HepG2 (cell line): Measurements from ENCODE around the gene ALG11. TPM values are rescaled to one million over a fixed set of nuclear protein-coding genes. Genes with fewer than 3 reads are reported as not detected.

ENCODE experiments used
- CEBPB ChIP-seq: IDR thresholded peaks from 2 replicates; pipeline ENCODE4 v1.6.1; 2011; ENCODE audit warnings: low read depth, low read length, improper control_type of control experiment, borderline replicate concordance
- EZH2 ChIP-seq: conservative IDR thresholded peaks from 2 replicates; pipeline ENCODE4 v1.6.1; 2012; ENCODE audit warnings: mild to moderate bottlenecking, low read depth, low read length, moderate library complexity
- JUND ChIP-seq: sonication (generic); formaldehyde crosslinking; IDR thresholded peaks from 2 replicates; pipeline ENCODE4 v1.8.0; 2022; ENCODE audit warnings: mild to moderate bottlenecking, missing genetic modification reagents
- KDM1A ChIP-seq: IDR thresholded peaks from 2 replicates; pipeline ENCODE4 v1.6.1; 2016; ENCODE audit warnings: missing compliant biosample characterization
- KLF16 ChIP-seq, 2 experiments: sonication (generic) in 1 of 2; formaldehyde crosslinking in 1 of 2; IDR thresholded peaks; 2 replicates each; pipeline versions ENCODE4 v1.6.1 to v1.8.0; 2016 to 2023; ENCODE audit warnings: missing genetic modification reagents in 2 of 2, missing compliant biosample characterization in 1 of 2
- RAD21 ChIP-seq: fragments of 450-650 bp; formaldehyde crosslinking; IDR thresholded peaks from 2 replicates; pipeline ENCODE4 v1.5.0; 2020; ENCODE audit warnings: mild to moderate bottlenecking
- TMF1 ChIP-seq: sonication (generic); formaldehyde crosslinking; IDR thresholded peaks from 2 replicates; pipeline ENCODE4 v1.8.1; 2022; ENCODE audit warnings: low read depth, missing genetic modification reagents
- ZNF17 ChIP-seq: sonication (generic); formaldehyde crosslinking; IDR thresholded peaks from 2 replicates; pipeline ENCODE4 v1.5.0; 2020; ENCODE audit warnings: mild to moderate bottlenecking, missing genetic modification reagents
- ZNF20 ChIP-seq: sonication (generic); formaldehyde crosslinking; IDR thresholded peaks from 2 replicates; pipeline ENCODE4 v1.4.0; 2020; ENCODE audit warnings: mild to moderate bottlenecking, moderate library complexity, missing genetic modification reagents
- ZNF337 ChIP-seq: sonication (generic); formaldehyde crosslinking; IDR thresholded peaks from 2 replicates; pipeline ENCODE4 v1.5.1; 2020; ENCODE audit warnings: missing genetic modification reagents, low read depth, mild to moderate bottlenecking, borderline replicate concordance
- ZNF34 ChIP-seq: sonication (generic); formaldehyde crosslinking; IDR thresholded peaks from 2 replicates; pipeline ENCODE4 v1.4.0; 2020; ENCODE audit warnings: mild to moderate bottlenecking, missing genetic modification reagents, borderline replicate concordance
- ZNF430 ChIP-seq: sonication (generic); formaldehyde crosslinking; IDR thresholded peaks from 2 replicates; pipeline ENCODE4 v1.9.0; 2021; ENCODE audit warnings: mild to moderate bottlenecking, missing genetic modification reagents
- ZNF549 ChIP-seq: sonication (generic); formaldehyde crosslinking; IDR thresholded peaks from 2 replicates; pipeline ENCODE4 v1.5.0; 2020; ENCODE audit warnings: missing genetic modification reagents
- ZNF569 ChIP-seq: sonication (generic); formaldehyde crosslinking; IDR thresholded peaks from 2 replicates; pipeline ENCODE4 v1.5.0; 2020; ENCODE audit warnings: mild to moderate bottlenecking, missing genetic modification reagents, moderate library complexity, borderline replicate concordance
- ZNF577 ChIP-seq: sonication (generic); formaldehyde crosslinking; IDR thresholded peaks from 2 replicates; pipeline ENCODE4 v1.4.0; 2020; ENCODE audit warnings: mild to moderate bottlenecking, low read depth, missing genetic modification reagents, borderline replicate concordance
- ZNF607 ChIP-seq: sonication (generic); formaldehyde crosslinking; IDR thresholded peaks from 2 replicates; pipeline ENCODE4 v1.5.1; 2020; ENCODE audit warnings: missing genetic modification reagents, mild to moderate bottlenecking, borderline replicate concordance
- ZNF788 ChIP-seq: sonication (generic); formaldehyde crosslinking; IDR thresholded peaks from 2 replicates; pipeline ENCODE4 v1.5.0; 2020; ENCODE audit warnings: mild to moderate bottlenecking, missing genetic modification reagents, borderline replicate concordance
- ZSCAN30 ChIP-seq: sonication (generic); formaldehyde crosslinking; IDR thresholded peaks from 2 replicates; pipeline ENCODE4 v1.5.0; 2020; ENCODE audit warnings: mild to moderate bottlenecking, missing genetic modification reagents
- polyA plus RNA-seq, 8 experiments: library from polyadenylated mRNA; depleted of rRNA in 3 of 8; stranded (reverse) in 7 of 8; unstranded in 1 of 8; fragments of >200 nt; fragmentation: Illumina TruSeq in 4 of 8; extraction: Trizol in 4 of 8; gene quantifications; 2 replicates each; pipeline versions ENCODE4 v1.2.1 to v1.2.3, GENCODE V29; 2011 to 2016; ENCODE audit warnings: low read depth in 4 of 8, missing spikeins in 1 of 8, mixed read lengths in 1 of 8; ENCODE audit not compliant: insufficient read depth in 1 of 8
- total RNA-seq, 5 experiments: library from RNA; depleted of rRNA; stranded (reverse); fragments of >200 nt; fragmentation: Illumina TruSeq; extraction: Trizol; gene quantifications; 2 replicates each; pipeline ENCODE4 v1.2.3, GENCODE V29; 2016; ENCODE audit warnings: low read depth in 1 of 5
- TF ChIP-seq, protein P1 (sequence below): sonication (generic); formaldehyde crosslinking; IDR thresholded peaks from 2 replicates; pipeline ENCODE4 v1.4.0; 2020; ENCODE audit warnings: missing genetic modification reagents
- TF ChIP-seq, protein P2 (sequence below): sonication (generic); formaldehyde crosslinking; IDR thresholded peaks from 2 replicates; pipeline ENCODE4 v1.8.0; 2022; ENCODE audit warnings: missing genetic modification reagents, mild to moderate bottlenecking, borderline replicate concordance
- TF ChIP-seq, protein P3 (sequence below): sonication (generic); formaldehyde crosslinking; IDR thresholded peaks from 2 replicates; pipeline ENCODE4 v1.8.1; 2023; ENCODE audit warnings: missing genetic modification reagents, inconsistent platforms, borderline replicate concordance
- TF ChIP-seq, protein P4 (sequence below): sonication (generic); formaldehyde crosslinking; IDR thresholded peaks from 2 replicates; pipeline ENCODE4 v1.5.1; 2020; ENCODE audit warnings: mild to moderate bottlenecking, missing genetic modification reagents

The ALG11 gene
- total and polyA plus RNA-seq, 2 of the 13 experiments (the other 11 are each of a cell fraction or from before 2014, with no cell fraction given) = 14.7 to 27.9 TPM

DNA sequence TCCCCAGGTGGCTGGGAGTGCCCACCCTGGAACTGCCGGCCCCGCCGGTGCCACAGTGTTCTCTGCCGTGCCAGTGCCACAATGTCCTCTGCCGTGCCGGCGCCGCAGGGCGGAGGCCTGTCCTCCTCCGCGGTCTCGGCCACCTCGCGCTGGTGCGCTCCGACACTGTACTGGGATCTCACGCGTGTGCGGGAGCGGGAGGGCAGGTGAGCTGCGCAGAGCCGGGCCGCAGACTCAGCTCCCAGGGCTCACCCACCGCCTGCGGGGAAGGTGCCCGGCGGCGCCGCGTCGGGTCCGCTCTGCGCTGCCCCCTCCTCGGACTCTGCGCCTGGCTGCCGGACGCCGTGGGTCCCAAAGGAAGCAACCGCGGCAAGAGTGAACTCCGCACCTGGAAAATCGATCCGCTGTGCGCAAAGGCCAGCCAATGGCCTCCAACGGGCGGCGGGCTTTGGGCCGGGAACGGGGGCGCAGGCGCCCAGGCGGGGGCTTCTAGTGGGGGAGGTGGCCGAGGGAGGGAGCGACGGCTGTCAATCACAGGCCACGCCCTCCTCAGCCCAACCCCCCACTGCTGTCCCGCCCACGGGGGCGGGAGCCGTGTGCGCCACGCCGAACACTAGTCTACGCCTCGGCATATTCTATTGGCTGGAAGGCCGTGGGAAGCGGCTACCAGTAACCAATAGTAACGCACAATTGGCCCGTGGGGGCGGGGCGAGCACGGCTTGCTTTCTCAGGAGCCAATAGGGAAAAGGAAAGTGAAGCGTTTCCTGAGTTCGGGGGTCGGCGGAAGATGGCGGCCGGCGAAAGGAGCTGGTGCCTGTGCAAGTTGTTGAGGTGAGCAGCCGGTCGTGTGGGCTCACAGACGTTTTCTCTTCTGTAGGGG lies at the start of gene ALG11 (continued):
- TF ChIP-seq, protein P1, sequence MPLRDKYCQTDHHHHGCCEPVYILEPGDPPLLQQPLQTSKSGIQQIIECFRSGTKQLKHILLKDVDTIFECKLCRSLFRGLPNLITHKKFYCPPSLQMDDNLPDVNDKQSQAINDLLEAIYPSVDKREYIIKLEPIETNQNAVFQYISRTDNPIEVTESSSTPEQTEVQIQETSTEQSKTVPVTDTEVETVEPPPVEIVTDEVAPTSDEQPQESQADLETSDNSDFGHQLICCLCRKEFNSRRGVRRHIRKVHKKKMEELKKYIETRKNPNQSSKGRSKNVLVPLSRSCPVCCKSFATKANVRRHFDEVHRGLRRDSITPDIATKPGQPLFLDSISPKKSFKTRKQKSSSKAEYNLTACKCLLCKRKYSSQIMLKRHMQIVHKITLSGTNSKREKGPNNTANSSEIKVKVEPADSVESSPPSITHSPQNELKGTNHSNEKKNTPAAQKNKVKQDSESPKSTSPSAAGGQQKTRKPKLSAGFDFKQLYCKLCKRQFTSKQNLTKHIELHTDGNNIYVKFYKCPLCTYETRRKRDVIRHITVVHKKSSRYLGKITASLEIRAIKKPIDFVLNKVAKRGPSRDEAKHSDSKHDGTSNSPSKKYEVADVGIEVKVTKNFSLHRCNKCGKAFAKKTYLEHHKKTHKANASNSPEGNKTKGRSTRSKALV = peak; percentile 91
- TF ChIP-seq ZSCAN30 (CRISPR knock-in tag) = no peak
- peak; percentile 99 for TF ChIP-seq ZNF430 (CRISPR knock-in tag)
- TF ChIP-seq ZNF17 (CRISPR knock-in tag) = no peak
- TF ChIP-seq EZH2 = no peak
- no peak for TF ChIP-seq ZNF577 (CRISPR knock-in tag)
- no peak for TF ChIP-seq CEBPB
- TF ChIP-seq ZNF549 (CRISPR knock-in tag) = no peak
- TF ChIP-seq KDM1A (CRISPR knock-in tag) = no peak
- peak in 1 of 2 experiments; percentile 87; a peak in 2 of 4 replicates for TF ChIP-seq KLF16 (CRISPR knock-in tag; IDR thresholded peaks at IDR 0.05)
- peak; percentile 92; the same call in 1 of the 2 replicates for TF ChIP-seq ZNF788 (CRISPR knock-in tag)
- TF ChIP-seq JUND = peak; percentile 66
- peak; percentile 98 for TF ChIP-seq ZNF607 (CRISPR knock-in tag)
- no peak; the same call in 1 of the 2 replicates for TF ChIP-seq ZNF337 (CRISPR knock-in tag)
- TF ChIP-seq RAD21 = peak; percentile 72
- TF ChIP-seq, protein P2, sequence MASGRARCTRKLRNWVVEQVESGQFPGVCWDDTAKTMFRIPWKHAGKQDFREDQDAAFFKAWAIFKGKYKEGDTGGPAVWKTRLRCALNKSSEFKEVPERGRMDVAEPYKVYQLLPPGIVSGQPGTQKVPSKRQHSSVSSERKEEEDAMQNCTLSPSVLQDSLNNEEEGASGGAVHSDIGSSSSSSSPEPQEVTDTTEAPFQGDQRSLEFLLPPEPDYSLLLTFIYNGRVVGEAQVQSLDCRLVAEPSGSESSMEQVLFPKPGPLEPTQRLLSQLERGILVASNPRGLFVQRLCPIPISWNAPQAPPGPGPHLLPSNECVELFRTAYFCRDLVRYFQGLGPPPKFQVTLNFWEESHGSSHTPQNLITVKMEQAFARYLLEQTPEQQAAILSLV = peak; percentile 97
- TF ChIP-seq, protein P3, sequence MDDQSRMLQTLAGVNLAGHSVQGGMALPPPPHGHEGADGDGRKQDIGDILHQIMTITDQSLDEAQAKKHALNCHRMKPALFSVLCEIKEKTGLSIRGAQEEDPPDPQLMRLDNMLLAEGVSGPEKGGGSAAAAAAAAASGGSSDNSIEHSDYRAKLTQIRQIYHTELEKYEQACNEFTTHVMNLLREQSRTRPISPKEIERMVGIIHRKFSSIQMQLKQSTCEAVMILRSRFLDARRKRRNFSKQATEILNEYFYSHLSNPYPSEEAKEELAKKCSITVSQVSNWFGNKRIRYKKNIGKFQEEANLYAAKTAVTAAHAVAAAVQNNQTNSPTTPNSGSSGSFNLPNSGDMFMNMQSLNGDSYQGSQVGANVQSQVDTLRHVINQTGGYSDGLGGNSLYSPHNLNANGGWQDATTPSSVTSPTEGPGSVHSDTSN (CRISPR knock-in tag) = peak; percentile 83; the same call in 1 of the 2 replicates
- TF ChIP-seq TMF1 (CRISPR knock-in tag) = 0 out of 2 replicates have a peak, but pooled peaks have one; percentile 24
- TF ChIP-seq, protein P4, sequence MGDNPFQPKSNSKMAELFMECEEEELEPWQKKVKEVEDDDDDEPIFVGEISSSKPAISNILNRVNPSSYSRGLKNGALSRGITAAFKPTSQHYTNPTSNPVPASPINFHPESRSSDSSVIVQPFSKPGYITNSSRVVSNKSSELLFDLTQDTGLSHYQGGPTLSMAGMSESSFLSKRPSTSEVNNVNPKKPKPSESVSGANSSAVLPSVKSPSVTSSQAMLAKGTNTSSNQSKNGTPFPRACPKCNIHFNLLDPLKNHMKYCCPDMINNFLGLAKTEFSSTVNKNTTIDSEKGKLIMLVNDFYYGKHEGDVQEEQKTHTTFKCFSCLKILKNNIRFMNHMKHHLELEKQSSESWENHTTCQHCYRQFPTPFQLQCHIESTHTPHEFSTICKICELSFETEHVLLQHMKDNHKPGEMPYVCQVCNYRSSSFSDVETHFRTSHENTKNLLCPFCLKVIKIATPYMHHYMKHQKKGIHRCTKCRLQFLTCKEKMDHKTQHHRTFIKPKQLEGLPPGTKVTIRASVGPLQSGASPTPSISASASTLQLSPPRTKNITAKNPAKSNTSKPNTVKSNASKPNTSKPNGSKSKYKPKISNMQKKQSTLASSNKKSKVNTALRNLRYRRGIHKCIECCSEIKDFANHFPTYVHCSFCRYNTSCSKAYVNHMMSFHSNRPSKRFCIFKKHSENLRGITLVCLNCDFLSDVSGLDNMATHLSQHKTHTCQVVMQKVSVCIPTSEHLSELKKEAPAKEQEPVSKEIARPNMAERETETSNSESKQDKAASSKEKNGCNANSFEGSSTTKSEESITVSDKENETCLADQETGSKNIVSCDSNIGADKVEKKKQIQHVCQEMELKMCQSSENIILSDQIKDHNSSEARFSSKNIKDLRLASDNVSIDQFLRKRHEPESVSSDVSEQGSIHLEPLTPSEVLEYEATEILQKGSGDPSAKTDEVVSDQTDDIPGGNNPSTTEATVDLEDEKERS (CRISPR knock-in tag) = no peak
- peak; percentile 60; the same call in 1 of the 2 replicates for TF ChIP-seq ZNF34 (CRISPR knock-in tag)
- TF ChIP-seq ZNF569 (CRISPR knock-in tag) = no peak
- no peak for TF ChIP-seq ZNF20 (CRISPR knock-in tag)
